Esophagus muscularis mucosa (tissue), 3 donors: ENCODE measurements around the gene LGR5.

Experiments used
- CTCF ChIP-seq, 3 experiments: fragments of 200-600 bp in 2 of 3; fragments of 450-650 bp in 1 of 3; sonication (generic) in 2 of 3; IDR thresholded peaks; one replicate each; pipeline ENCODE4 v1.5.1; 2017 to 2019; ENCODE audit warnings: antibody characterized with exemption in 3 of 3, mild to moderate bottlenecking in 2 of 3, moderate library complexity in 1 of 3
- POLR2A ChIP-seq: fragments of 450-650 bp; IDR thresholded peaks from one replicate; pipeline ENCODE4 v1.6.1; 2017; ENCODE audit warnings: antibody characterized with exemption, moderate library complexity, mild to moderate bottlenecking, low read depth
- POLR2AphosphoS5 ChIP-seq, 2 donors: sonication (generic); formaldehyde crosslinking; IDR thresholded peaks; one replicate each; pipeline ENCODE4 v1.6.1; 2017; ENCODE audit warnings: antibody characterized with exemption in 2 of 2

GRCh38 chr12:71465796-71466195, 26.2 kb downstream of the LGR5 start:
- TF ChIP-seq CTCF (IDR thresholded peaks at IDR 0.05), result no peak
- no peak for TF ChIP-seq POLR2A
- no peak for TF ChIP-seq POLR2AphosphoS5 (IDR thresholded peaks at IDR 0.05)
